WTC11 (cell line): ENCODE measurements around the gene UGGT1. TPM values are rescaled to one million over a fixed set of nuclear protein-coding genes. Genes with fewer than 3 reads are reported as not detected.
"Not testable (repeated sequence)": the region's sequence is repeated elsewhere in the genome, so short reads cannot be mapped to it uniquely, and the experiment has no call there.

ENCODE experiments used
- ATAC-seq: fragments of 200-7000 bp; cut with Tn5 transposase; 2 replicates; pipeline ENCODE4 v1.10.0; 2021; ENCODE audit warnings: mild to moderate bottlenecking, moderate library complexity
- CTCF ChIA-PET: fragments of 300-600 bp; sonication (Branson Sonifier 250); formaldehyde crosslinking; loops from one replicate; lab custom pipeline; 2021; ENCODE audit warnings: antibody characterized with exemption; lab: Charles Lee
- POLR2A ChIA-PET: fragments of 350-600 bp; sonication (Branson Sonifier 250); formaldehyde crosslinking; loops from one replicate; lab custom pipeline; 2021; ENCODE audit warnings: antibody characterized with exemption; lab: Charles Lee
- DNase-seq: peaks from one replicate; pipeline ENCODE4 v3.0.0; 2021; ENCODE audit warnings: low spot score
- H3K27ac Mint-ChIP-seq: 2 replicates; pipeline ENCODE4 v1.8.0; 2021; ENCODE audit warnings: mixed read lengths
- H3K27me3 Mint-ChIP-seq: 2 replicates; pipeline ENCODE4 v1.8.0; 2021; ENCODE audit warnings: low read depth, mild to moderate bottlenecking, moderate library complexity, mixed read lengths
- H3K36me3 Mint-ChIP-seq: 2 replicates; pipeline ENCODE4 v1.8.0; 2021; ENCODE audit warnings: mixed read lengths
- H3K4me1 Mint-ChIP-seq: 2 replicates; pipeline ENCODE4 v1.8.0; 2022; ENCODE audit warnings: mixed read lengths
- H3K4me3 Mint-ChIP-seq: 2 replicates; pipeline ENCODE4 v1.8.0; 2021; ENCODE audit warnings: mild to moderate bottlenecking, moderate library complexity, mixed read lengths
- H3K9me3 Mint-ChIP-seq: 2 replicates; pipeline ENCODE4 v1.8.0; 2021; ENCODE audit warnings: mixed read lengths
- ATF1 ChIP-seq: sonication (generic); formaldehyde crosslinking; IDR thresholded peaks from 2 replicates; pipeline ENCODE4 v1.8.1; 2023; ENCODE audit warnings: mild to moderate bottlenecking, moderate library complexity, missing genetic modification reagents
- CBFB ChIP-seq: sonication (generic); formaldehyde crosslinking; IDR thresholded peaks from 2 replicates; pipeline ENCODE4 v1.8.1; 2022; ENCODE audit warnings: mild to moderate bottlenecking, low read depth, missing genetic modification reagents
- ETV6 ChIP-seq: sonication (generic); formaldehyde crosslinking; IDR thresholded peaks from 2 replicates; pipeline ENCODE4 v1.8.1; 2022; ENCODE audit warnings: mild to moderate bottlenecking, missing genetic modification reagents
- GTF2I ChIP-seq: fragments of 250-450 bp; sonication (Bioruptor Pico); conservative IDR thresholded peaks from 2 replicates; pipeline ENCODE4 v1.4.0; 2021; ENCODE audit warnings: mild to moderate bottlenecking
- JUN ChIP-seq: sonication (generic); formaldehyde crosslinking; IDR thresholded peaks from 2 replicates; pipeline ENCODE4 v1.8.0; 2023; ENCODE audit warnings: mild to moderate bottlenecking, missing genetic modification reagents
- KAT7 ChIP-seq: sonication (generic); formaldehyde crosslinking; IDR thresholded peaks from 2 replicates; pipeline ENCODE4 v1.8.1; 2023; ENCODE audit warnings: missing genetic modification reagents, mild to moderate bottlenecking, borderline replicate concordance
- MYBL2 ChIP-seq: sonication (generic); formaldehyde crosslinking; IDR thresholded peaks from 2 replicates; pipeline ENCODE4 v1.8.1; 2023; ENCODE audit warnings: mild to moderate bottlenecking, moderate library complexity, missing genetic modification reagents
- SMAD4 ChIP-seq: sonication (generic); formaldehyde crosslinking; IDR thresholded peaks from 2 replicates; pipeline ENCODE4 v1.8.0; 2022; ENCODE audit warnings: mild to moderate bottlenecking, missing genetic modification reagents
- SP1 ChIP-seq: sonication (generic); formaldehyde crosslinking; conservative IDR thresholded peaks from 2 replicates; pipeline ENCODE4 v1.8.1; 2022; ENCODE audit warnings: missing genetic modification reagents
- TP53 ChIP-seq: sonication (generic); formaldehyde crosslinking; IDR thresholded peaks from 2 replicates; pipeline ENCODE4 v1.8.1; 2023; ENCODE audit warnings: mild to moderate bottlenecking, missing genetic modification reagents
- ZNF671 ChIP-seq: fragments of 250-450 bp; sonication (Bioruptor Pico); IDR thresholded peaks from 2 replicates; pipeline ENCODE4 v1.8.0; 2021; ENCODE audit warnings: mild to moderate bottlenecking
- total RNA-seq: library from RNA; stranded (reverse); gene quantifications from 3 replicates; pipeline ENCODE4 v1.2.3, GENCODE V29; 2021
- TF ChIP-seq, protein P1 (sequence below): sonication (generic); formaldehyde crosslinking; IDR thresholded peaks from 2 replicates; pipeline ENCODE4 v1.8.1; 2023; ENCODE audit warnings: mild to moderate bottlenecking, missing genetic modification reagents, moderate library complexity
- TF ChIP-seq, protein P2 (sequence below): sonication (generic); formaldehyde crosslinking; IDR thresholded peaks from 2 replicates; pipeline ENCODE4 v1.8.0; 2022; ENCODE audit warnings: mild to moderate bottlenecking, missing genetic modification reagents
- TF ChIP-seq, protein P3 (sequence below): sonication (generic); formaldehyde crosslinking; IDR thresholded peaks from 2 replicates; pipeline ENCODE4 v1.8.1; 2022; ENCODE audit warnings: missing genetic modification reagents, borderline replicate concordance
- TF ChIP-seq, protein P4 (sequence below): sonication (generic); formaldehyde crosslinking; IDR thresholded peaks from 2 replicates; pipeline ENCODE4 v1.8.0; 2022; ENCODE audit warnings: missing genetic modification reagents
- TF ChIP-seq, protein P5 (sequence below): sonication (generic); formaldehyde crosslinking; IDR thresholded peaks from 2 replicates; pipeline ENCODE4 v1.8.0; 2022; ENCODE audit warnings: mild to moderate bottlenecking, missing genetic modification reagents
- TF ChIP-seq, protein P6 (sequence below): fragments of 250-450 bp; sonication (Bioruptor Pico); IDR thresholded peaks from 2 replicates; pipeline ENCODE4 v1.9.0; 2021; ENCODE audit warnings: mild to moderate bottlenecking
- TF ChIP-seq, protein P7 (sequence below): sonication (generic); formaldehyde crosslinking; IDR thresholded peaks from 2 replicates; pipeline ENCODE4 v1.8.1; 2022; ENCODE audit warnings: mild to moderate bottlenecking, moderate library complexity, missing genetic modification reagents

Gene UGGT1
- total RNA-seq, 1 experiment from 2014 or later, result 57.9 TPM

DNA sequence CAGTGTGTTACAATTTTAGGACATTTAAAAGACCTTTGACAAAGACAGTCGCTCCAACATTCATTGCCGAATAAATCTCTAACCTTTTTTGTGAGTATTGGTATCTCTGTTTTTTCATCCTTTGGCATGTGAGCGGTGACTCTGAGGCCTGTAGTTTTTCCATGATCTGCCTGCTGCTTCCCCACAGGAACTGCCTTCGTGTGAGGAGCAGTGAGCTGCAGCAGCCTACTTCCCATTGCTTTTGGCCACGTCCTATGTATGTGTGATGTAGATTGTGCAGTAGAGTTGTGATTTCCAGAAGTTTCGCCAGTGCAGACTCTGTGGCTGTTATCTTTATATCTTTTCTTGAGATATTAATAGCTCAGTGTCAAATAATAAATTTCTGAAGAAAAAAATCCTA lies 79.8 kb downstream of the UGGT1 start:
- peaks cover 62% of the 10 kb centered on the region for H3K36me3 Mint-ChIP-seq
- DNase-seq, result no peak
- H3K4me1 Mint-ChIP-seq, result peaks cover 11% of the 10 kb centered on the region
- no peaks in the 10 kb centered on the region for H3K9me3 Mint-ChIP-seq
- no peak for ATAC-seq
- no peaks in the 10 kb centered on the region for H3K27me3 Mint-ChIP-seq
- H3K4me3 Mint-ChIP-seq, result no peak overlapping the region
- H3K27ac Mint-ChIP-seq, result no peak overlapping the region
- ChIA-PET POLR2A (no interaction called here), CTCF (interaction anchor here (0.8 kb wide), 1 partner anchor 8 kb away, joined by 3 read pairs; no protein-coding TSS in a partner anchor)
- TF ChIP-seq ATF1 (CRISPR knock-in tag) (no peak), SP1 (CRISPR knock-in tag) (no peak), JUN (CRISPR knock-in tag) (no peak), ZNF671 (no peak), MYBL2 (CRISPR knock-in tag) (no peak), KAT7 (no peak), TP53 (CRISPR knock-in tag) (no peak), ETV6 (no peak), CBFB (no peak)
- TF ChIP-seq, protein P1, sequence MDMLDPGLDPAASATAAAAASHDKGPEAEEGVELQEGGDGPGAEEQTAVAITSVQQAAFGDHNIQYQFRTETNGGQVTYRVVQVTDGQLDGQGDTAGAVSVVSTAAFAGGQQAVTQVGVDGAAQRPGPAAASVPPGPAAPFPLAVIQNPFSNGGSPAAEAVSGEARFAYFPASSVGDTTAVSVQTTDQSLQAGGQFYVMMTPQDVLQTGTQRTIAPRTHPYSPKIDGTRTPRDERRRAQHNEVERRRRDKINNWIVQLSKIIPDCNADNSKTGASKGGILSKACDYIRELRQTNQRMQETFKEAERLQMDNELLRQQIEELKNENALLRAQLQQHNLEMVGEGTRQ (CRISPR knock-in tag), result no peak

DNA sequence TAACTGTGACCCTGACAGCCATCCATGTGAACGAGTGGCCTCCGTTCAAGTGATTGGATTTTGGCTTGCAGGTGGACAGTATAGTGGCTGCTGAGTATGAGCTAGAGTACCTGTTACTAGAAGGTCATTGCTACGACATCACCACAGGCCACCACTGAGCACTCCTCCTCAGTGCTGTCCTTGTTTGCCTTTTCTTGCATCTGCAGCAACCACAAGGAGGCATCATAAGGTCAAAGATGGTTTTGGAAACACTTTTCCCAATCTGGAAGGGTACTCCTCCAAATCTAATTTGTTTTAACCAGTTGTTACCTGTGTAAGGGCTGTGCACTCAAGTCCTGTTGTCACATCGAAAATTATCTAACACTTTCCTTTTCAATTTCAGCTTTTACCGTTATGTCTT lies 81.2 kb downstream of the UGGT1 start:
- ATAC-seq (peak; percentile 50), DNase-seq (no peak)
- TF ChIP-seq, protein P2, sequence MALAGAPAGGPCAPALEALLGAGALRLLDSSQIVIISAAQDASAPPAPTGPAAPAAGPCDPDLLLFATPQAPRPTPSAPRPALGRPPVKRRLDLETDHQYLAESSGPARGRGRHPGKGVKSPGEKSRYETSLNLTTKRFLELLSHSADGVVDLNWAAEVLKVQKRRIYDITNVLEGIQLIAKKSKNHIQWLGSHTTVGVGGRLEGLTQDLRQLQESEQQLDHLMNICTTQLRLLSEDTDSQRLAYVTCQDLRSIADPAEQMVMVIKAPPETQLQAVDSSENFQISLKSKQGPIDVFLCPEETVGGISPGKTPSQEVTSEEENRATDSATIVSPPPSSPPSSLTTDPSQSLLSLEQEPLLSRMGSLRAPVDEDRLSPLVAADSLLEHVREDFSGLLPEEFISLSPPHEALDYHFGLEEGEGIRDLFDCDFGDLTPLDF, result no peak
- TF ChIP-seq, protein P3, sequence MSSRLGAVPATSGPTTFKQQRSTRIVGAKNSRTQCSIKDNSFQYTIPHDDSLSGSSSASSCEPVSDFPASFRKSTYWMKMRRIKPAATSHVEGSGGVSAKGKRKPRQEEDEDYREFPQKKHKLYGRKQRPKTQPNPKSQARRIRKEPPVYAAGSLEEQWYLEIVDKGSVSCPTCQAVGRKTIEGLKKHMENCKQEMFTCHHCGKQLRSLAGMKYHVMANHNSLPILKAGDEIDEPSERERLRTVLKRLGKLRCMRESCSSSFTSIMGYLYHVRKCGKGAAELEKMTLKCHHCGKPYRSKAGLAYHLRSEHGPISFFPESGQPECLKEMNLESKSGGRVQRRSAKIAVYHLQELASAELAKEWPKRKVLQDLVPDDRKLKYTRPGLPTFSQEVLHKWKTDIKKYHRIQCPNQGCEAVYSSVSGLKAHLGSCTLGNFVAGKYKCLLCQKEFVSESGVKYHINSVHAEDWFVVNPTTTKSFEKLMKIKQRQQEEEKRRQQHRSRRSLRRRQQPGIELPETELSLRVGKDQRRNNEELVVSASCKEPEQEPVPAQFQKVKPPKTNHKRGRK, result no peak
- TF ChIP-seq, protein P4, sequence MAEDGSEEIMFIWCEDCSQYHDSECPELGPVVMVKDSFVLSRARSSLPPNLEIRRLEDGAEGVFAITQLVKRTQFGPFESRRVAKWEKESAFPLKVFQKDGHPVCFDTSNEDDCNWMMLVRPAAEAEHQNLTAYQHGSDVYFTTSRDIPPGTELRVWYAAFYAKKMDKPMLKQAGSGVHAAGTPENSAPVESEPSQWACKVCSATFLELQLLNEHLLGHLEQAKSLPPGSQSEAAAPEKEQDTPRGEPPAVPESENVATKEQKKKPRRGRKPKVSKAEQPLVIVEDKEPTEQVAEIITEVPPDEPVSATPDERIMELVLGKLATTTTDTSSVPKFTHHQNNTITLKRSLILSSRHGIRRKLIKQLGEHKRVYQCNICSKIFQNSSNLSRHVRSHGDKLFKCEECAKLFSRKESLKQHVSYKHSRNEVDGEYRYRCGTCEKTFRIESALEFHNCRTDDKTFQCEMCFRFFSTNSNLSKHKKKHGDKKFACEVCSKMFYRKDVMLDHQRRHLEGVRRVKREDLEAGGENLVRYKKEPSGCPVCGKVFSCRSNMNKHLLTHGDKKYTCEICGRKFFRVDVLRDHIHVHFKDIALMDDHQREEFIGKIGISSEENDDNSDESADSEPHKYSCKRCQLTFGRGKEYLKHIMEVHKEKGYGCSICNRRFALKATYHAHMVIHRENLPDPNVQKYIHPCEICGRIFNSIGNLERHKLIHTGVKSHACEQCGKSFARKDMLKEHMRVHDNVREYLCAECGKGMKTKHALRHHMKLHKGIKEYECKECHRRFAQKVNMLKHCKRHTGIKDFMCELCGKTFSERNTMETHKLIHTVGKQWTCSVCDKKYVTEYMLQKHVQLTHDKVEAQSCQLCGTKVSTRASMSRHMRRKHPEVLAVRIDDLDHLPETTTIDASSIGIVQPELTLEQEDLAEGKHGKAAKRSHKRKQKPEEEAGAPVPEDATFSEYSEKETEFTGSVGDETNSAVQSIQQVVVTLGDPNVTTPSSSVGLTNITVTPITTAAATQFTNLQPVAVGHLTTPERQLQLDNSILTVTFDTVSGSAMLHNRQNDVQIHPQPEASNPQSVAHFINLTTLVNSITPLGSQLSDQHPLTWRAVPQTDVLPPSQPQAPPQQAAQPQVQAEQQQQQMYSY (CRISPR knock-in tag), result no peak
- TF ChIP-seq, protein P5, sequence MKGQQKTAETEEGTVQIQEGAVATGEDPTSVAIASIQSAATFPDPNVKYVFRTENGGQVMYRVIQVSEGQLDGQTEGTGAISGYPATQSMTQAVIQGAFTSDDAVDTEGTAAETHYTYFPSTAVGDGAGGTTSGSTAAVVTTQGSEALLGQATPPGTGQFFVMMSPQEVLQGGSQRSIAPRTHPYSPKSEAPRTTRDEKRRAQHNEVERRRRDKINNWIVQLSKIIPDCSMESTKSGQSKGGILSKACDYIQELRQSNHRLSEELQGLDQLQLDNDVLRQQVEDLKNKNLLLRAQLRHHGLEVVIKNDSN (CRISPR knock-in tag), result no peak
- TF ChIP-seq, protein P6, sequence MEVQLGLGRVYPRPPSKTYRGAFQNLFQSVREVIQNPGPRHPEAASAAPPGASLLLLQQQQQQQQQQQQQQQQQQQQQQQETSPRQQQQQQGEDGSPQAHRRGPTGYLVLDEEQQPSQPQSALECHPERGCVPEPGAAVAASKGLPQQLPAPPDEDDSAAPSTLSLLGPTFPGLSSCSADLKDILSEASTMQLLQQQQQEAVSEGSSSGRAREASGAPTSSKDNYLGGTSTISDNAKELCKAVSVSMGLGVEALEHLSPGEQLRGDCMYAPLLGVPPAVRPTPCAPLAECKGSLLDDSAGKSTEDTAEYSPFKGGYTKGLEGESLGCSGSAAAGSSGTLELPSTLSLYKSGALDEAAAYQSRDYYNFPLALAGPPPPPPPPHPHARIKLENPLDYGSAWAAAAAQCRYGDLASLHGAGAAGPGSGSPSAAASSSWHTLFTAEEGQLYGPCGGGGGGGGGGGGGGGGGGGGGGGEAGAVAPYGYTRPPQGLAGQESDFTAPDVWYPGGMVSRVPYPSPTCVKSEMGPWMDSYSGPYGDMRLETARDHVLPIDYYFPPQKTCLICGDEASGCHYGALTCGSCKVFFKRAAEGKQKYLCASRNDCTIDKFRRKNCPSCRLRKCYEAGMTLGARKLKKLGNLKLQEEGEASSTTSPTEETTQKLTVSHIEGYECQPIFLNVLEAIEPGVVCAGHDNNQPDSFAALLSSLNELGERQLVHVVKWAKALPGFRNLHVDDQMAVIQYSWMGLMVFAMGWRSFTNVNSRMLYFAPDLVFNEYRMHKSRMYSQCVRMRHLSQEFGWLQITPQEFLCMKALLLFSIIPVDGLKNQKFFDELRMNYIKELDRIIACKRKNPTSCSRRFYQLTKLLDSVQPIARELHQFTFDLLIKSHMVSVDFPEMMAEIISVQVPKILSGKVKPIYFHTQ (CRISPR knock-in tag), result no peak
- TF ChIP-seq SP1 (CRISPR knock-in tag) (no peak), TP53 (CRISPR knock-in tag) (no peak), SMAD4 (CRISPR knock-in tag) (no peak), GTF2I (no peak)
- TF ChIP-seq, protein P7, sequence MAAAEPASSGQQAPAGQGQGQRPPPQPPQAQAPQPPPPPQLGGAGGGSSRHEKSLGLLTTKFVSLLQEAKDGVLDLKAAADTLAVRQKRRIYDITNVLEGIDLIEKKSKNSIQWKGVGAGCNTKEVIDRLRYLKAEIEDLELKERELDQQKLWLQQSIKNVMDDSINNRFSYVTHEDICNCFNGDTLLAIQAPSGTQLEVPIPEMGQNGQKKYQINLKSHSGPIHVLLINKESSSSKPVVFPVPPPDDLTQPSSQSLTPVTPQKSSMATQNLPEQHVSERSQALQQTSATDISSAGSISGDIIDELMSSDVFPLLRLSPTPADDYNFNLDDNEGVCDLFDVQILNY, result no peak
- Mint-ChIP-seq H3K9me3 (no peaks in the 10 kb centered on the region), H3K27ac (no peak overlapping the region), H3K36me3 (peaks cover 60% of the 10 kb centered on the region), H3K27me3 (no peaks in the 10 kb centered on the region), H3K4me1 (peaks cover 11% of the 10 kb centered on the region), H3K4me3 (no peak overlapping the region)
- ChIA-PET POLR2A (no interaction called here), CTCF (no interaction called here)

DNA sequence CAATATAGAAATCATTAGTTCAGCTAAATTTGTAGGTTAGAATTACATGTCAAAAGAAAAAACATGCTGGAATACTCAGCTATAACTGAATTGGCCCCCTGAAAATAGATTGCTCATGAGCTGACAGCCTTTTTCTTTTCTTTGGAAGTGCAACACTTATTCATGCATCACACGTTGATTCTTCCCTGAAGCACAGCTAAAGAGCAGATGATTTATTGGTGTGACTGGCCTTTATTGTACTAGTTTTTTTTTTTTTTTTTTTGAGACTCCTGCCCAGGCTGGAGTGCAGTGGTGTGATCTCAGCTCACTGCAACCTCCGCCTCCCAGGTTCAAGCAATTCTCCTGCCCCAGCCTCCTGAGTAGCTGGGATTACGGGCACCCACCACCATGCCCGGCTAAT lies 83.1 kb downstream of the UGGT1 start:
- not testable (repeated sequence) for H3K4me3 Mint-ChIP-seq, H3K4me1 Mint-ChIP-seq, DNase-seq, H3K27me3 Mint-ChIP-seq, H3K27ac Mint-ChIP-seq, ATAC-seq, H3K9me3 Mint-ChIP-seq
- ChIA-PET POLR2A (interaction anchor here (0.6 kb wide), 1 partner anchor 96 kb away, joined by 6 read pairs; no protein-coding TSS in a partner anchor), CTCF (interaction anchor here (0.9 kb wide), 1 partner anchor 110 kb away, joined by 3 read pairs; no protein-coding TSS in a partner anchor)
- peaks cover 74% of the 10 kb centered on the region for H3K36me3 Mint-ChIP-seq
